Measurements from ENCODE around the gene PCDH7. TPM values are rescaled to one million over a fixed set of nuclear protein-coding genes. Genes with fewer than 3 reads are reported as not detected.

Gene PCDH7, protein sequence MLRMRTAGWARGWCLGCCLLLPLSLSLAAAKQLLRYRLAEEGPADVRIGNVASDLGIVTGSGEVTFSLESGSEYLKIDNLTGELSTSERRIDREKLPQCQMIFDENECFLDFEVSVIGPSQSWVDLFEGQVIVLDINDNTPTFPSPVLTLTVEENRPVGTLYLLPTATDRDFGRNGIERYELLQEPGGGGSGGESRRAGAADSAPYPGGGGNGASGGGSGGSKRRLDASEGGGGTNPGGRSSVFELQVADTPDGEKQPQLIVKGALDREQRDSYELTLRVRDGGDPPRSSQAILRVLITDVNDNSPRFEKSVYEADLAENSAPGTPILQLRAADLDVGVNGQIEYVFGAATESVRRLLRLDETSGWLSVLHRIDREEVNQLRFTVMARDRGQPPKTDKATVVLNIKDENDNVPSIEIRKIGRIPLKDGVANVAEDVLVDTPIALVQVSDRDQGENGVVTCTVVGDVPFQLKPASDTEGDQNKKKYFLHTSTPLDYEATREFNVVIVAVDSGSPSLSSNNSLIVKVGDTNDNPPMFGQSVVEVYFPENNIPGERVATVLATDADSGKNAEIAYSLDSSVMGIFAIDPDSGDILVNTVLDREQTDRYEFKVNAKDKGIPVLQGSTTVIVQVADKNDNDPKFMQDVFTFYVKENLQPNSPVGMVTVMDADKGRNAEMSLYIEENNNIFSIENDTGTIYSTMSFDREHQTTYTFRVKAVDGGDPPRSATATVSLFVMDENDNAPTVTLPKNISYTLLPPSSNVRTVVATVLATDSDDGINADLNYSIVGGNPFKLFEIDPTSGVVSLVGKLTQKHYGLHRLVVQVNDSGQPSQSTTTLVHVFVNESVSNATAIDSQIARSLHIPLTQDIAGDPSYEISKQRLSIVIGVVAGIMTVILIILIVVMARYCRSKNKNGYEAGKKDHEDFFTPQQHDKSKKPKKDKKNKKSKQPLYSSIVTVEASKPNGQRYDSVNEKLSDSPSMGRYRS (N-terminal part only)
- 111 and 221 TPM in 2 replicates for total RNA-seq

DNA sequence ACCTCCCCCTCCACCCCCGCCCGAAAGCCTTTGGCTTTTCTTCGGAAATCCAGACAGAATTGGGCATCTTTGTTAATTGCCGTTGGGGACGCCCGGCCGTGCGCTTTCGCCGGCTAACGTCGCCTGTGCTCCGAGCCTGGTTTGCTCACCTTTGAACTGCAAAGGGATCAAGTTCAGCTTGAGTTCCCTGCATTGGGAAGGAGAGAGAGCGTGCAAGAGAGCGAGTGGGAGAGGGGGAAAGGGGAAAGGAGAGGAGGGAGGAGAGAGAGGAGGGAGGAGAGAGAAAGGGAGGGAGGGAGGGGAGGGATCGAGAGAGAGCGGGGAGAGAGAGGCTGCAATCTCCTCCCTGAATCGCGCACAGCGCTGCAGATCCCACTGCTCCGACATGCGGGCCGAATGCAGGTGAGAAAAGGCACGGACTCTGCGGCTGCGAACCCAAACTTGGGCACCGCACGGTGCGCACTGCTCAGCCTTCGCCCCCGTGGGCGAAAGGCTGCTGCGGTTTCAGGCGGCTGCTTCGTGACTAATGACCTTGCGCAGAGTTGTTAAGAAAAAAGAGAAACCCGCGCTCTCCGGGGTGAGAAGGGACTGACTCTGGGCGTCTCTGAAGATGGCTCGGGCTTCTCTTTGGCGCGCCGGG lies at the start of gene PCDH7:
Gene PCDH7, plus strand, starts transcription at position 349 of the 640 bp plus-strand sequence. CDS start 1,054 bp downstream, outside the sequence.

Measured in placental epithelial cell (primary cell).